Measurements from ENCODE around the gene RBPJ.

RBPJ gene

DNA sequence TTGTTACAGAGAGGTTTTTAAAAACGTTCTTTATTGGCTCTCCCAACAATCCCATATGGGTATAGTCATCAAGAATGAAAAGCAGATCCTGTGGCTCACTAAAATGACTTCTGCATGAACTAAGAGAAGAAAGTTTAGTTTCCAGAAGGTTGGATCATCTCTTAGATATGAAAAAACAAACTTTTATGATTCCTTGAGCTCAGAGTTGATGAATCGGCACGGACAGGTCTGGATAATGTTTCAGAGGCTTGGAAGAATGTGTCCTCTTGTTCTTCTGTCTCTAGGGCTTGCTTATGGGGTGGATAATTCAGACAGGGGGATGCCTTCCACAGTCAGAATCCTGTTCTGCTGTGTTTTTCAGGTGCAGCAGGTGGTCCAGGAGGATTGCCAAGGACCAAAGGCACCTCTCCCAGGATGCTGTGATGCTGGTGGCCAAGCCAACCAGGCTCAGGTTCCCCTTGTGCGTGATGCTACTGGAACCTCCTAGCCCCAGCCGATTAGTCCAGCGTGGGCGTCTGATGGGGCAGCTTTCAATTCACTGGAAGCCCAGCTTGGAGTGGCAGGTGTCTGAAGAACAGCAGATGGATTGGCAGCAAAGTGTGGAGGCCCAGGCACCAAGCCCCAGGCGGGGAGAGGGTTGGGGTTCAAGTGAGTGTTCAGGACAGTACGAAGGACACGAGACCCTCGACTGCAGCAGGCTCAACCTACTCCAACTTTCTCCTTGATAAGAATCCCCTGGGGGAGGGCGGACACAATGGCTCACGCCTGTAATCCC is 139.1 kb downstream of the RBPJ start:
- TF ChIP-seq, protein P1, sequence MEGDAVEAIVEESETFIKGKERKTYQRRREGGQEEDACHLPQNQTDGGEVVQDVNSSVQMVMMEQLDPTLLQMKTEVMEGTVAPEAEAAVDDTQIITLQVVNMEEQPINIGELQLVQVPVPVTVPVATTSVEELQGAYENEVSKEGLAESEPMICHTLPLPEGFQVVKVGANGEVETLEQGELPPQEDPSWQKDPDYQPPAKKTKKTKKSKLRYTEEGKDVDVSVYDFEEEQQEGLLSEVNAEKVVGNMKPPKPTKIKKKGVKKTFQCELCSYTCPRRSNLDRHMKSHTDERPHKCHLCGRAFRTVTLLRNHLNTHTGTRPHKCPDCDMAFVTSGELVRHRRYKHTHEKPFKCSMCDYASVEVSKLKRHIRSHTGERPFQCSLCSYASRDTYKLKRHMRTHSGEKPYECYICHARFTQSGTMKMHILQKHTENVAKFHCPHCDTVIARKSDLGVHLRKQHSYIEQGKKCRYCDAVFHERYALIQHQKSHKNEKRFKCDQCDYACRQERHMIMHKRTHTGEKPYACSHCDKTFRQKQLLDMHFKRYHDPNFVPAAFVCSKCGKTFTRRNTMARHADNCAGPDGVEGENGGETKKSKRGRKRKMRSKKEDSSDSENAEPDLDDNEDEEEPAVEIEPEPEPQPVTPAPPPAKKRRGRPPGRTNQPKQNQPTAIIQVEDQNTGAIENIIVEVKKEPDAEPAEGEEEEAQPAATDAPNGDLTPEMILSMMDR (IDR thresholded peaks at IDR 0.05; ENCODE audit: insufficient read depth, low read depth, low read length, missing control alignments): no peak
- DNase-seq (ENCODE audit: low read depth): no peak
- H3K4me3 ChIP-seq (ENCODE audit: low read length): no peak overlapping the region

GRCh38 chr4:26462874-26463273 is 142.1 kb downstream of the RBPJ start:
- DNase-seq (ENCODE audit: low read depth): no peak
- TF ChIP-seq, protein P1 (IDR thresholded peaks at IDR 0.05; ENCODE audit: insufficient read depth, low read depth, low read length, missing control alignments): no peak
- H3K4me3 ChIP-seq (ENCODE audit: low read length): no peak overlapping the region

DNA sequence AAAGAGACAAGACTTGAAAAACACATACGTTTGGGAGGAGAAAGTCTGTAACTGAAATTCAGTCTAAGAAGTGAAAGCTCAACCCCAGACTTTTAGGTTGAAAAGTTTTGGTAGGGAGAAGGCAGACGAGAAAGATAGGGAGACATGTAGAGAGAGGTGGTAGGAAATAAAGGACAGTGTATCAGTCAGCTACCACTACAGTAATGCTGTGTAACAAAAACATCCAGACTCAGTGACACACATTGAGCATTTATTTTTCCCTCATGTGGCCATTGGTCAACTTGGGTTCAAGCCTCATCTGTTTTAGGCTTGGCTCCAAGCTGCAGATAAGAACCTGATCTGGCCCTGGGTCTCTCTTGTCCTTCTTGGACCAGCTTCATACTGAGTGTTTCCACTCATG is 142.6 kb downstream of the RBPJ start:
- TF ChIP-seq, protein P1 (IDR thresholded peaks at IDR 0.05; ENCODE audit: insufficient read depth, low read depth, low read length, missing control alignments): no peak
- no peak overlapping the region for H3K4me3 ChIP-seq (ENCODE audit: low read length)
- DNase-seq (ENCODE audit: low read depth): no peak

DNA sequence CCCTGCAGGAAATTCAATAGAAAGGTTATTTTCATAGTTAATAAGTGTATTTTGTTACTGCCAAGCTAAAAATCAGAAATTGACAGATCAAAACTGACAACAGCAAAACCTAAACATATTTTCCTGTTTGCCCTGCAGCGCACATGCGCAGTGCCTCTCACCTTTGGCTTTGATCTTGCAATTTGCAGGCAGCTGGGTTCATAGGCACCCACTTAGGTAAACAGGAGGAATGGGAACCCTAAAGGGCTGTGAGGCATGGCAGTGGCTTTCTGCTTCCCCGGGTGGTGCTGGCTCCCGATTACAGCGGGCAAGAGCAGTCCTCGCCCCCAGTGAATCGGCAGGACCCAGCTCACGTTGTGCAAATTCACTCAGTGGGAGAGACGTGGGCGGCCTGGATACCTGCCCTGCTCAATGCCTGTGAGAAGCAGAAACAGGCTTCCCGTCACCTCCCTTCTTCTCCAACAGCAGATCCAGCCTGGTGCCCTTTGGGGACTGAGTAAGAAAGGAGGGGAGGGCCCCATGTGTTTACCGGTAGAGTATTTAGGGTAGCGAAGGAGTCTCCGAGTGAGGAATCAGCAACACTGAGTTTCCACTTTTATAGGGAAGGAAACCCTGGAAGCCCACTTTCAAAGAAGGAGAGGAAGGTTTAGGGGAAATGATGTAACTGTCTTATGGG is 143.7 kb downstream of the RBPJ start:
- TF ChIP-seq, protein P1 (IDR thresholded peaks at IDR 0.05; ENCODE audit: insufficient read depth, low read depth, low read length, missing control alignments): no peak
- no peak for DNase-seq (ENCODE audit: low read depth)
- no peak overlapping the region for H3K4me3 ChIP-seq (ENCODE audit: low read length)

DNA sequence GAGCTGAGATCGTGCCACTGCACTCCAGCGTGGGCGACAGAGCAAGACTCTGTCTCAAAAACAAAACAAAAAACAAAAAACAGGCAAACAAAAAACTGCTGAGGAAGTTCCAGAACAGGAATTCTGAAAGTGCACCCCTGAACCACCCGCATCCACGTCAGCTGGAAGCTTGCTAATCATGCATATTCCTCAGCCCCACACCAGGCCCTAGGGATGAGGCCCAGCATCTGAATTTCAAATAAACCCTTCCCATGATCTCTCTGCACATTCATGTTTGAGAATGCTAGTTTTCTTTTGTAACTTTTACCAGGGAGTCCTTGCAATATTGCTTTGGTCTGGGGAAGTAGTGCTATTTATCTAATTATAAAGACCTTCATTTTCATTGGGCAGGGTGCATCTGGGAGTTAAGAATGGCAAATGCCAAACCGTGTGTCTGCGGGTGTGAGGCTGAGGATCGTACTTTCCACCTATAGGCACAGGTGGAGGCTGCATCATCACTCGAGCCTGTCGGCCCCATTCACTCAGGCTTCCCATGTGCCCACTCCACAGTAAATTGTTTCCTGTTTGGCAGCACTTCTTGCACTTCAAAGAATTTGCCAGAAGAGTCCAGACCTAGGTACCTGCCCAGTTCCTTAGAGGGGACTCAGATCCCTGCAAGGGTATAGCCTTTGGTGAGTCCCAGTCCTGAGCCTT is 145.9 kb downstream of the RBPJ start:
- H3K4me3 ChIP-seq (ENCODE audit: low read length): no peak overlapping the region
- TF ChIP-seq, protein P1 (IDR thresholded peaks at IDR 0.05; ENCODE audit: insufficient read depth, low read depth, low read length, missing control alignments): no peak
- no peak for DNase-seq (ENCODE audit: low read depth)

- no peak for DNase-seq (ENCODE audit: low read depth)
- TF ChIP-seq, protein P1 (IDR thresholded peaks at IDR 0.05; ENCODE audit: insufficient read depth, low read depth, low read length, missing control alignments): no peak
- H3K4me3 ChIP-seq (ENCODE audit: low read length): no peak overlapping the region
Measured at GRCh38 chr4:26467724-26468123, 146.9 kb downstream of the RBPJ start.
